Stimulated activated naive CD4-positive, alpha-beta T cell treated with Interleukin-2 at 50 U/mL for 16 hours (primary cell): ENCODE measurements around the gene CRYBB1.

ENCODE experiments used
- DNase-seq: peaks from one replicate; lab custom pipeline; 2025; lab: John Stamatoyannopoulos, UW

The CRYBB1 gene

GRCh38 chr22:26553056-26553752, 64.6 kb downstream of the CRYBB1 start:
- DNase-seq: no peak

DNA sequence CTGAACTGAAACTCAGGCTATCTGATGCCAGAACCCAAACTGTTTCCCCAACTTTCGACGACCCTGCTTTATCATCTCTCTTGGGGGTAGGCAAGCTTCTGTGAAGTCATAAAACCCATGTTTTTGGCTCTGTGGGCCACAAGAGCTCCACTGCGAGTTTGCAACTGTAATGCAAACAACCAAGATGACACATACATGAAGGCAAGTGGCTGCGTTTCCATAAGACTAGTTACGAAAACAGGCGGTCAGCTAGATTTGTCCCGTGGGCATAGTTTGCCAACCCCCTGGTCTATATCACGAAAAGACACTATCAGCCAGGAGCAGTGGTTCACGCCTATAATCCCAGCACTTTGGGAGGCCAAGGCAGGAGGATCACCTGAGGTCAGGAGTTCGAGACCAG, 65.4 kb downstream of the CRYBB1 start:
- DNase-seq: no peak

GRCh38 chr22:26551568-26551967, 66.3 kb downstream of the CRYBB1 start:
- DNase-seq: no peak

- DNase-seq: no peak
Measured at GRCh38 chr22:26550498-26551033, 67.3 kb downstream of the CRYBB1 start.

DNA sequence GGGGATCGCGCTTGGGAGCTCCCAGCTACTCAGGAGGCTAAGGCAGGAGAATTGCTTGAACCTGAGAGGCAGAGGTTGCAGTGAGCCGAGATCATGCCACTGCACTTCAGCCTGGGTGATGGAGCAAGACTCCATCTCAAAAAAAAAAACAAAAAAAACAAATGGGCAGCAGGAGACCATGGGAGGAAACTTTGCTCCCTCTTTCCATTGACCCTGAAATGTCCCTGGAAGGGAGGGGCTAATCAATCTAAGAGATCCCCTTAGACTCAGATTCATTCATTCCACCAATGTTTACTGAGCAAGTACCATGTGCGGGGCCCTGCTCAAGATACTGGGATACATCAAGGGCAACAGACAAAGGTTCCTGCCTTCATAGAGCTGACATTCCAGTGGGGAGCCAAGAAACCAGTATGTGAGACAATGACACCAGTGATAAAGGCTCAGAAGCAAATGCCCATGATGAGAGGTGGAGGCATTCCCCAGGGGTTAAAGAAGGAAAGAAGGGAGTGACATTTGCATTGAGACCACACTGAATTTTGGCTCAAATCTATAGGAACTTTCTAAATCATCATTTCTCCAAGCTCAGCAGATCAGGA, 67.8 kb downstream of the CRYBB1 start:
- DNase-seq: no peak
